ENCODE results near the gene OTUB2.
A peak's percentile ranks its signal among the peaks of the same experiment; 100 is the strongest.

OTUB2 gene

DNA sequence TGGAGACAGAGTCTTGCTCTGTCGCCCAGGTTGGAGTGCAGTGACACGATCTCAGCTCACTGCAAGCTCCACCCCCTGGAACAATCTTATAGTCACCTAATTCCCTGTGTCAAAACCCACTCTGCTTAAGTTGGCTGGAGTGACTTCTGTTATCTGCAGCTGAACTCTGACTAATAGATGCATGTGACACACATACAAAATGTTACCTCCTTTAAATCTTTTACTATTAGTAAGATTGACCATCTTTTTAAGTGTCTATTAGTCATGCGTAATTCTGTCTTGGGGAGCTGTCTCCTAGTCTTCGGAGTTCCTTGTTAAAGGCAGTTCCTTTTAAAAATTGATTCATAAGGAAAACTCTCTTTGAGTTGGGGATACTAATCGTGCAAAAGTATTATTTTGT, 62.4 kb downstream of the OTUB2 start:
- DNase-seq (ENCODE audit: low read depth) = peak; percentile 66
- no peak for TF ChIP-seq CTCF (conservative IDR thresholded peaks at IDR 0.05; ENCODE audit: control insufficient read depth, insufficient read depth, low read depth, low read length)
- H3K4me3 ChIP-seq (ENCODE audit: control insufficient read depth, low read depth, low read length) = no peak overlapping the region

DNA sequence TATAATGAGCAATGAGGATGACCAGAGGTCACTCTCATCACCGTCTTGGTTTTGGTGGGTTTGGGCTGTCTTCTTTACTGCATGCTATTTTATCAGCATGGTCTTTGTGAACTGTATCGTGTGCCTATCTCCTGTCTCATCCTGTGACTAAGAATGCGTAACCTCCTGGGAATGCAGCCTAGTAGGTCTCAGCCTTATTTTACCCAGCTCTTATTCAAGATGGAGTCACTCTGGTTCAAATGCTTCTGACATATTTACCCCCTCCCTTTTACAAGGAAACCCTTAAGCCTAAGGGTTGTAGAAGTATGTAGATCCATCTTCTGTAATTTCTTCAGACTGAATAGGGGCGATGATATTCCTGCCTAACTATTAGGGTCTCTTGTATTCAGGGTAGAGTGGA, 63.3 kb downstream of the OTUB2 start:
- no peak for TF ChIP-seq CTCF (conservative IDR thresholded peaks at IDR 0.05; ENCODE audit: control insufficient read depth, insufficient read depth, low read depth, low read length)
- peak; percentile 35 for DNase-seq (ENCODE audit: low read depth)
- H3K4me3 ChIP-seq (ENCODE audit: control insufficient read depth, low read depth, low read length) = no peak overlapping the region

DNA sequence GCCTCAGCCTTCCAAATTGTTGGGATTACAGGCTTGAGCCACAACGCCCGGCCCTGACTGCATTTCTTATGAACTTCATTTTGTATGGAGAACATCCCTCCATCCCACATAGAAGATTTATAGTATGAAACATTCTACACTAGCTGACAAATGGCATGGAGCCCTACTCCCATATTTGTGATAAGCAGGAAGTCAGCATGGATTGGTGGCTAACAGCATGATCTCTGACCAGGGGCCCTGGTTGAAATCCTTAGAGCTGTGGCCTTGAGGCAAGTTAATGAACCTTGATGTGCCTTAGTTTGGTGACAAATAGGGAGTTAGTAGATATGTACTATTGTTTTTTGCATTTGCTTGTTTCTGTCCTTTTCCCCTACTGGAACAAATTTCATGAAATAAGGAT, 67.3 kb downstream of the OTUB2 start:
- H3K4me3 ChIP-seq (ENCODE audit: control insufficient read depth, low read depth, low read length) = no peak overlapping the region
- no peak for DNase-seq (ENCODE audit: low read depth)
- no peak for TF ChIP-seq CTCF (conservative IDR thresholded peaks at IDR 0.05; ENCODE audit: control insufficient read depth, insufficient read depth, low read depth, low read length)

GRCh38 chr14:94097091-94097490, 71.0 kb downstream of the OTUB2 start:
- TF ChIP-seq CTCF (conservative IDR thresholded peaks at IDR 0.05; ENCODE audit: control insufficient read depth, insufficient read depth, low read depth, low read length) = no peak
- no peak for DNase-seq (ENCODE audit: low read depth)
- no peak overlapping the region for H3K4me3 ChIP-seq (ENCODE audit: control insufficient read depth, low read depth, low read length)
